ENCODE measurements around the gene STYXL2. TPM values are rescaled to one million over a fixed set of nuclear protein-coding genes. Genes with fewer than 3 reads are reported as not detected.

Gene STYXL2
- total and polyA plus RNA-seq, 9 of the 15 experiments (the other 6 are each of a cell fraction or from before 2014, with no cell fraction given), result not detected

DNA sequence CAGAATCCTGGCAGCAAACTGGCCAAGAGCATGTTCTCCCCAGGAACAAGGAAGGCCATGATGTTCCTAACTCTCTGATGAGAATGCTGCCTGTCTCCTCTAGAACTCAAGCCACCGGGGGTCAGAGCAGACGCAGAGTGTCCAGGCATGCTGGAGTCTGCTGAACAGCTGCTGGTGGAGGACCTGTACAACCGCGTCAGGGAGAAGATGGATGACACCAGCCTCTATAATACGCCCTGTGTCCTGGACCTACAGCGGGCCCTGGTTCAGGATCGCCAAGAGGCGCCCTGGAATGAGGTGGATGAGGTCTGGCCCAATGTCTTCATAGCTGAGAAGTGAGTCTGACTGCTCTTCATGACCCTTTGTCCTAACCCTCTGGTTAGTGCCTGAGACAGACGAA, 23.4 kb downstream of the STYXL2 start (continued):
- TF ChIP-seq, protein P1, sequence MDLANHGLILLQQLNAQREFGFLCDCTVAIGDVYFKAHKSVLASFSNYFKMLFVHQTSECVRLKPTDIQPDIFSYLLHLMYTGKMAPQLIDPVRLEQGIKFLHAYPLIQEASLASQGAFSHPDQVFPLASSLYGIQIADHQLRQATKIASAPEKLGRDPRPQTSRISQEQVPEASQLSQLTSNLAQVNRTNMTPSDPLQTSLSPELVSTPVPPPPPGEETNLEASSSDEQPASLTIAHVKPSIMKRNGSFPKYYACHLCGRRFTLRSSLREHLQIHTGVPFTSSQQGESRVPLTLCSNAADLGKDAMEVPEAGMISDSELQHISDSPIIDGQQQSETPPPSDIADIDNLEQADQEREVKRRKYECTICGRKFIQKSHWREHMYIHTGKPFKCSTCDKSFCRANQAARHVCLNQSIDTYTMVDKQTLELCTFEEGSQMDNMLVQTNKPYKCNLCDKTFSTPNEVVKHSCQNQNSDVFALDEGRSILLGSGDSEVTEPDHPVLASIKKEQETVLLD (IDR thresholded peaks at IDR 0.05), result no peak
- TF ChIP-seq NFRKB (IDR thresholded peaks at IDR 0.05; ENCODE audit: low read depth) (no peak), ZNF354B (CRISPR knock-in tag; IDR thresholded peaks at IDR 0.05) (no peak), MCM7 (IDR thresholded peaks at IDR 0.05) (no peak), MTA2 (IDR thresholded peaks at IDR 0.05; ENCODE audit: low read depth) (no peak), ZNF766 (CRISPR knock-in tag; conservative IDR thresholded peaks at IDR 0.05) (no peak)
- TF ChIP-seq, protein P2, sequence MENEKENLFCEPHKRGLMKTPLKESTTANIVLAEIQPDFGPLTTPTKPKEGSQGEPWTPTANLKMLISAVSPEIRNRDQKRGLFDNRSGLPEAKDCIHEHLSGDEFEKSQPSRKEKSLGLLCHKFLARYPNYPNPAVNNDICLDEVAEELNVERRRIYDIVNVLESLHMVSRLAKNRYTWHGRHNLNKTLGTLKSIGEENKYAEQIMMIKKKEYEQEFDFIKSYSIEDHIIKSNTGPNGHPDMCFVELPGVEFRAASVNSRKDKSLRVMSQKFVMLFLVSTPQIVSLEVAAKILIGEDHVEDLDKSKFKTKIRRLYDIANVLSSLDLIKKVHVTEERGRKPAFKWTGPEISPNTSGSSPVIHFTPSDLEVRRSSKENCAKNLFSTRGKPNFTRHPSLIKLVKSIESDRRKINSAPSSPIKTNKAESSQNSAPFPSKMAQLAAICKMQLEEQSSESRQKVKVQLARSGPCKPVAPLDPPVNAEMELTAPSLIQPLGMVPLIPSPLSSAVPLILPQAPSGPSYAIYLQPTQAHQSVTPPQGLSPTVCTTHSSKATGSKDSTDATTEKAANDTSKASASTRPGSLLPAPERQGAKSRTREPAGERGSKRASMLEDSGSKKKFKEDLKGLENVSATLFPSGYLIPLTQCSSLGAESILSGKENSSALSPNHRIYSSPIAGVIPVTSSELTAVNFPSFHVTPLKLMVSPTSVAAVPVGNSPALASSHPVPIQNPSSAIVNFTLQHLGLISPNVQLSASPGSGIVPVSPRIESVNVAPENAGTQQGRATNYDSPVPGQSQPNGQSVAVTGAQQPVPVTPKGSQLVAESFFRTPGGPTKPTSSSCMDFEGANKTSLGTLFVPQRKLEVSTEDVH (IDR thresholded peaks at IDR 0.05; ENCODE audit: low read depth, partially characterized antibody), result no peak

DNA sequence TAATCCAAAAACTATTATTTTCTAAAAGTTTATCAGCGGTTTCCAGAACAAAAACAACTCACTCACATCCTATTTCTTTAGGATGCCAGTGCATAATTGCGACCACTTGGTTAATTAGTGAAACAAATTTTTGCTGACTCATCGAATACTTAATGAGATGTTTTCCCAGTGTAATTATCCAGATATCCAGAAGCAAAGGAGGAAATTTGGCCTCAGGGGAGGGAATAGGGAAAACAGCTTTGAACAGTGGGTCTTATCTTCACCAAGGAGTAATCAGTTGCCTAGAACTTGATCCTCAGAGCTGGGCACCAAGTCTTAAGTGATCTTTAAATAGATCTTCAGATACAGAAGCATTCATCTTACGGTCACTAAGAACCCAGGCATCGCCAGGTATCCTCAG, 24.3 kb downstream of the STYXL2 start:
- Histone ChIP-seq H3K4me2 (ENCODE audit: insufficient read depth, low read length) (no peak overlapping the region), H3K9me1 (ENCODE audit: control insufficient read depth, insufficient read depth, low read length) (no peaks in the 10 kb centered on the region), H2AFZ (ENCODE audit: low read depth, low read length) (no peak overlapping the region), H4K20me1 (replicated peaks; ENCODE audit: control insufficient read depth, insufficient read depth, low read length) (no peaks in the 10 kb centered on the region), H3K4me1 (replicated peaks in 1 of 2; ENCODE audit: control insufficient read depth in 2 of 2, insufficient read depth in 2 of 2, low read length in 2 of 2) (peaks cover 0 to 9% of the 10 kb centered on the region in 2 experiments; a peak in 3 of 5 replicates), H3K9me3 (replicated peaks; ENCODE audit: control insufficient read depth, insufficient read depth, low read depth, low read length) (no peaks in the 10 kb centered on the region), H3K27ac (ENCODE audit: extremely low read depth, low read depth, low read length) (no peak overlapping the region), H3K9ac (ENCODE audit: insufficient read depth in 1 of 2, low read depth in 2 of 2, low read length in 2 of 2) (no peak overlapping the region), H3K4me3 (no peak overlapping the region), H3K36me3 (ENCODE audit: control insufficient read depth, insufficient read depth, low read length) (no peaks in the 10 kb centered on the region), H3K27me3 (ENCODE audit: control insufficient read depth in 2 of 2, insufficient read depth in 2 of 2, low read length in 2 of 2) (peaks cover 36 to 58% of the 10 kb centered on the region in 2 experiments), H3K79me2 (ENCODE audit: control insufficient read depth, insufficient read depth, low read length) (no peaks in the 10 kb centered on the region)
- WGBS (ENCODE audit: insufficient coverage, low coverage, missing lambda C conversion rate), result 2% methylated on average over 5 of the region's 5 CpGs
- ATAC-seq (no peak), DNase-seq (ENCODE audit: extremely low read depth in 1 of 4, low spot score in 3 of 4) (no peak), FAIRE-seq (no peak)
- POLR2A ChIA-PET, result interaction anchor here (1.8 kb wide), 1 partner anchor 10 kb away, joined by 6 read pairs; no protein-coding TSS in a partner anchor
- in situ Hi-C loops (cut with MboI) (no loop called here), intact Hi-C loops (cut with micrococcal nuclease) (no loop called here)
- CTCF ChIA-PET (ENCODE audit: low intra/inter-chr PET ratio), result interaction anchor here (0.6 kb wide), 1 partner anchor 159 kb away, joined by 3 read pairs; no protein-coding TSS in a partner anchor
- no TSS peak for BruUV-seq (replicated peaks)
- TF ChIP-seq MAFG (tag; conservative IDR thresholded peaks at IDR 0.05) (peak; percentile 97), HCFC1 (IDR thresholded peaks at IDR 0.05; ENCODE audit: low read depth, low read length) (no peak), SREBF1 (IDR thresholded peaks at IDR 0.05; ENCODE audit: borderline replicate concordance, low read depth, low read length) (no peak), ERF (CRISPR knock-in tag; IDR thresholded peaks at IDR 0.05) (no peak), MAFF (IDR thresholded peaks at IDR 0.05; ENCODE audit: low read length) (peak; percentile 99), NFE2 (IDR thresholded peaks at IDR 0.05; ENCODE audit: low read depth) (peak; percentile 51; the same call in 1 of the 2 replicates), NR4A1 (CRISPR knock-in tag; IDR thresholded peaks at IDR 0.05) (no peak), NR4A1 (tag; IDR thresholded peaks at IDR 0.05) (no peak), C11orf30 (IDR thresholded peaks at IDR 0.05; ENCODE audit: low read depth) (peak; percentile 93)
- TF ChIP-seq, protein P3, sequence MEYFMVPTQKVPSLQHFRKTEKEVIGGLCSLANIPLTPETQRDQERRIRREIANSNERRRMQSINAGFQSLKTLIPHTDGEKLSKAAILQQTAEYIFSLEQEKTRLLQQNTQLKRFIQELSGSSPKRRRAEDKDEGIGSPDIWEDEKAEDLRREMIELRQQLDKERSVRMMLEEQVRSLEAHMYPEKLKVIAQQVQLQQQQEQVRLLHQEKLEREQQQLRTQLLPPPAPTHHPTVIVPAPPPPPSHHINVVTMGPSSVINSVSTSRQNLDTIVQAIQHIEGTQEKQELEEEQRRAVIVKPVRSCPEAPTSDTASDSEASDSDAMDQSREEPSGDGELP (CRISPR knock-in tag; IDR thresholded peaks at IDR 0.05; ENCODE audit: borderline replicate concordance), result no peak
- TF ChIP-seq, protein P4, sequence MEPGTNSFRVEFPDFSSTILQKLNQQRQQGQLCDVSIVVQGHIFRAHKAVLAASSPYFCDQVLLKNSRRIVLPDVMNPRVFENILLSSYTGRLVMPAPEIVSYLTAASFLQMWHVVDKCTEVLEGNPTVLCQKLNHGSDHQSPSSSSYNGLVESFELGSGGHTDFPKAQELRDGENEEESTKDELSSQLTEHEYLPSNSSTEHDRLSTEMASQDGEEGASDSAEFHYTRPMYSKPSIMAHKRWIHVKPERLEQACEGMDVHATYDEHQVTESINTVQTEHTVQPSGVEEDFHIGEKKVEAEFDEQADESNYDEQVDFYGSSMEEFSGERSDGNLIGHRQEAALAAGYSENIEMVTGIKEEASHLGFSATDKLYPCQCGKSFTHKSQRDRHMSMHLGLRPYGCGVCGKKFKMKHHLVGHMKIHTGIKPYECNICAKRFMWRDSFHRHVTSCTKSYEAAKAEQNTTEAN (CRISPR knock-in tag; IDR thresholded peaks at IDR 0.05), result no peak
